GM12801 (cell line): ENCODE data around the gene RBMS1.

Source experiments
- TF ChIP-seq, protein P1 (sequence below): IDR thresholded peaks from one replicate; pipeline ENCODE4 v1.5.1; 2011; ENCODE audit warnings: control low read depth; ENCODE audit not compliant: insufficient read length; ENCODE audit errors: extremely low read depth

RBMS1 gene

GRCh38 chr2:160290598-160290997 lies 203.0 kb downstream of the RBMS1 start:
- TF ChIP-seq, protein P1, sequence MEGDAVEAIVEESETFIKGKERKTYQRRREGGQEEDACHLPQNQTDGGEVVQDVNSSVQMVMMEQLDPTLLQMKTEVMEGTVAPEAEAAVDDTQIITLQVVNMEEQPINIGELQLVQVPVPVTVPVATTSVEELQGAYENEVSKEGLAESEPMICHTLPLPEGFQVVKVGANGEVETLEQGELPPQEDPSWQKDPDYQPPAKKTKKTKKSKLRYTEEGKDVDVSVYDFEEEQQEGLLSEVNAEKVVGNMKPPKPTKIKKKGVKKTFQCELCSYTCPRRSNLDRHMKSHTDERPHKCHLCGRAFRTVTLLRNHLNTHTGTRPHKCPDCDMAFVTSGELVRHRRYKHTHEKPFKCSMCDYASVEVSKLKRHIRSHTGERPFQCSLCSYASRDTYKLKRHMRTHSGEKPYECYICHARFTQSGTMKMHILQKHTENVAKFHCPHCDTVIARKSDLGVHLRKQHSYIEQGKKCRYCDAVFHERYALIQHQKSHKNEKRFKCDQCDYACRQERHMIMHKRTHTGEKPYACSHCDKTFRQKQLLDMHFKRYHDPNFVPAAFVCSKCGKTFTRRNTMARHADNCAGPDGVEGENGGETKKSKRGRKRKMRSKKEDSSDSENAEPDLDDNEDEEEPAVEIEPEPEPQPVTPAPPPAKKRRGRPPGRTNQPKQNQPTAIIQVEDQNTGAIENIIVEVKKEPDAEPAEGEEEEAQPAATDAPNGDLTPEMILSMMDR, result no peak

GRCh38 chr2:160289831-160290230 lies 203.8 kb downstream of the RBMS1 start:
- TF ChIP-seq, protein P1, result no peak

- TF ChIP-seq, protein P1, result no peak
These were observed 204.5 kb downstream of the RBMS1 start for GRCh38 chr2:160289126-160289525.

- TF ChIP-seq, protein P1, result no peak
These were observed 205.3 kb downstream of the RBMS1 start for GRCh38 chr2:160288324-160288723.

GRCh38 chr2:160287476-160287875 lies 206.1 kb downstream of the RBMS1 start:
- TF ChIP-seq, protein P1, result no peak

DNA sequence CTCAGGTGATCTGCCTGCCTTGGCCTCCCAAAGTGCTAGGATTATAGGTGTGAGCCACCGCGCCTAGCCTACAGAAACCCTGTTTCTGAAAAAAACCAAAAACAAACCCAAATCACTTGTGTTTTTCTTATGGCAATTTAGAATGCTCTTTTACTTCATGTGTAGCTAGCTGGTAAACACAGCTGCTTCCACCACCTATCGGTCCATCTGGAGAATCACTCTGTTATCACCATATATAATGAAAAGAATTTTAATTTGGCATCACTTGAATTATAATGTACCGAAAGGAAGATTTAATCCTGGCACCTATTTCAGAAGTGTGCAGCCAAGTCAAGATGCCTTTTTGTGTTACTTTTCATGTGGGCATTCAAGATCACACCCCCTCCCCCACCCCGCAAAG lies 207.1 kb downstream of the RBMS1 start:
- TF ChIP-seq, protein P1, result no peak

GRCh38 chr2:160283675-160284074 lies 209.9 kb downstream of the RBMS1 start:
- TF ChIP-seq, protein P1, result no peak
